T-helper 1 cell (primary cell): Measurements from ENCODE around the gene TUBB3.

Source experiments
- DNase-seq, 5 donors: peaks; one replicate each; pipeline ENCODE4 v3.0.0-alpha.2; 2012 to 2020

TUBB3 gene

GRCh38 chr16:89944773-89945172, 21.6 kb downstream of the TUBB3 start:
- DNase-seq: no peak

GRCh38 chr16:89945654-89946053, 22.5 kb downstream of the TUBB3 start:
- no peak for DNase-seq

GRCh38 chr16:89946515-89946914, 23.4 kb downstream of the TUBB3 start:
- no peak for DNase-seq

GRCh38 chr16:89949121-89949742, 26.1 kb downstream of the TUBB3 start:
- no peak for DNase-seq

- no peak for DNase-seq
These were observed 26.6 kb downstream of the TUBB3 start for GRCh38 chr16:89949756-89950155.

- no peak for DNase-seq
These were observed 28.4 kb downstream of the TUBB3 start for GRCh38 chr16:89951509-89951908.

- no peak for DNase-seq
These were observed 28.9 kb downstream of the TUBB3 start for GRCh38 chr16:89952049-89952448.

GRCh38 chr16:89952551-89952950, 29.4 kb downstream of the TUBB3 start:
- no peak for DNase-seq

GRCh38 chr16:89953671-89954406, 30.7 kb downstream of the TUBB3 start:
- no peak for DNase-seq

GRCh38 chr16:89954462-89954861, 31.3 kb downstream of the TUBB3 start:
- DNase-seq: no peak

GRCh38 chr16:89955001-89955685, 32.0 kb downstream of the TUBB3 start:
- DNase-seq: no peak

GRCh38 chr16:89956505-89957215, 33.5 kb downstream of the TUBB3 start:
- DNase-seq: no peak

- DNase-seq: no peak
These were observed 34.2 kb downstream of the TUBB3 start for GRCh38 chr16:89957216-89957785.

GRCh38 chr16:89958068-89958467, 34.9 kb downstream of the TUBB3 start:
- no peak for DNase-seq

GRCh38 chr16:89958596-89958995, 35.5 kb downstream of the TUBB3 start:
- no peak for DNase-seq

GRCh38 chr16:89960966-89961365, 37.8 kb downstream of the TUBB3 start:
- no peak for DNase-seq

- no peak for DNase-seq
These were observed 38.8 kb downstream of the TUBB3 start for GRCh38 chr16:89961920-89962319.

GRCh38 chr16:89962754-89963498, 39.8 kb downstream of the TUBB3 start:
- no peak for DNase-seq

GRCh38 chr16:89964201-89964600, 41.1 kb downstream of the TUBB3 start:
- DNase-seq: no peak

GRCh38 chr16:89965447-89966225, 42.5 kb downstream of the TUBB3 start:
- DNase-seq: no peak

- DNase-seq: no peak
These were observed 43.6 kb downstream of the TUBB3 start for GRCh38 chr16:89966756-89967155.
